Gastroesophageal sphincter (tissue), 4 donors: ENCODE results near the gene SYT11. TPM values are rescaled to one million over a fixed set of nuclear protein-coding genes. Genes with fewer than 3 reads are reported as not detected.

Experiments used
- ATAC-seq: fragments of 150-250 bp; one replicate; pipeline ENCODE4 v1.9.1; 2016; ENCODE audit warnings: mild to moderate bottlenecking, moderate library complexity
- H3K27ac ChIP-seq, 4 donors: fragments of 200-600 bp; sonication (generic) in 3 of 4; 1 replicate in 3 of 4; 2 replicates in 1 of 4; pipeline ENCODE4 v1.5.1; 2016 to 2019
- H3K27me3 ChIP-seq: fragments of 200-600 bp; sonication (generic); one replicate; pipeline ENCODE4 v1.5.1; 2019
- H3K36me3 ChIP-seq, 2 donors: fragments of 200-600 bp; sonication (generic); one replicate each; pipeline ENCODE4 v1.5.1; 2019; ENCODE audit warnings: control low read depth in 1 of 2
- H3K4me1 ChIP-seq, 3 donors: fragments of 200-600 bp; sonication (generic); 1 replicate in 2 of 3; 2 replicates in 1 of 3; pipeline ENCODE4 v1.5.1; 2016 to 2019; ENCODE audit warnings: control low read depth in 2 of 3
- H3K4me3 ChIP-seq, 2 donors: fragments of 200-600 bp; sonication (generic); one replicate each; pipeline ENCODE4 v1.5.1; 2019; ENCODE audit warnings: mild to moderate bottlenecking in 1 of 2, moderate library complexity in 1 of 2
- H3K9me3 ChIP-seq, 3 donors: fragments of 200-600 bp; sonication (generic); one replicate each; pipeline ENCODE4 v1.5.1; 2017 to 2019; ENCODE audit warnings: control low read depth in 2 of 3
- CTCF ChIP-seq, 4 experiments: fragments of 200-600 bp in 2 of 4; fragments of 450-650 bp in 2 of 4; sonication (generic) in 1 of 4; IDR thresholded peaks; one replicate each; pipeline ENCODE4 v1.5.1; 2017 to 2019; ENCODE audit warnings: antibody characterized with exemption in 4 of 4, mild to moderate bottlenecking in 2 of 4, moderate library complexity in 2 of 4
- EP300 ChIP-seq: sonication (generic); formaldehyde crosslinking; IDR thresholded peaks from one replicate; pipeline ENCODE4 v1.6.1; 2017; ENCODE audit warnings: antibody characterized with exemption, mild to moderate bottlenecking
- POLR2A ChIP-seq, 2 donors: fragments of 450-650 bp; IDR thresholded peaks; one replicate each; pipeline ENCODE4 v1.6.1; 2017; ENCODE audit warnings: antibody characterized with exemption in 2 of 2, mild to moderate bottlenecking in 2 of 2, moderate library complexity in 1 of 2
- POLR2AphosphoS5 ChIP-seq: sonication (generic); formaldehyde crosslinking; IDR thresholded peaks from one replicate; pipeline ENCODE4 v1.6.1; 2017; ENCODE audit warnings: antibody characterized with exemption
- WGBS, 2 donors: methylation state at CpG; one replicate each; pipeline ENCODE4 v1.1.5; 2018; ENCODE audit warnings: low coverage in 1 of 2; 5-methylcytosine and 5-hydroxymethylcytosine counted together
- total RNA-seq, 4 donors: library from RNA; depleted of rRNA; stranded (reverse); fragments of >200 nt; gene quantifications; one replicate each; pipeline ENCODE4 v1.1.0, GENCODE V29; 2016

The SYT11 gene
- total RNA-seq, 4 donors from 2014 or later: 10.4 to 25.7 (median 19.7) TPM

- Histone ChIP-seq H3K36me3 (peaks cover 0 to 39% of the 10 kb centered on the region in 2 donors), H3K4me3 (no peak overlapping the region), H3K27ac (no peak overlapping the region), H3K9me3 (no peaks in the 10 kb centered on the region), H3K27me3 (no peaks in the 10 kb centered on the region), H3K4me1 (no peaks in the 10 kb centered on the region)
- ATAC-seq: no peak
- 57 to 72% methylated on average over 2 of the region's 2 CpGs for WGBS, 2 donors
- TF ChIP-seq EP300 (no peak), POLR2AphosphoS5 (no peak), POLR2A (IDR thresholded peaks at IDR 0.05) (no peak), CTCF (IDR thresholded peaks at IDR 0.05) (no peak)
Observed at GRCh38 chr1:155882766-155883165, 23.4 kb downstream of the SYT11 start.

- H3K27me3 ChIP-seq: no peaks in the 10 kb centered on the region
- no peak for TF ChIP-seq CTCF (IDR thresholded peaks at IDR 0.05)
- TF ChIP-seq POLR2AphosphoS5: no peak
- no peak for TF ChIP-seq POLR2A (IDR thresholded peaks at IDR 0.05)
- TF ChIP-seq EP300: no peak
- WGBS, 2 donors: 80 to 86% methylated on average over 6 to 8 of the region's 9 CpGs
- H3K4me1 ChIP-seq: no peaks in the 10 kb centered on the region
- ATAC-seq: no peak
- peaks cover 0 to 39% of the 10 kb centered on the region in 2 donors for H3K36me3 ChIP-seq
- no peaks in the 10 kb centered on the region for H3K9me3 ChIP-seq
- H3K27ac ChIP-seq: no peak overlapping the region
- H3K4me3 ChIP-seq: no peak overlapping the region
Observed at GRCh38 chr1:155884031-155884960, 24.9 kb downstream of the SYT11 start.

- no peaks in the 10 kb centered on the region for H3K9me3 ChIP-seq
- ATAC-seq: no peak
- H3K4me3 ChIP-seq: no peak overlapping the region
- H3K36me3 ChIP-seq: peaks cover 0 to 32% of the 10 kb centered on the region in 2 donors
- no peaks in the 10 kb centered on the region for H3K27me3 ChIP-seq
- no peaks in the 10 kb centered on the region for H3K4me1 ChIP-seq
- no peak overlapping the region for H3K27ac ChIP-seq
- TF ChIP-seq CTCF (IDR thresholded peaks at IDR 0.05) (no peak), POLR2AphosphoS5 (no peak), EP300 (no peak), POLR2A (IDR thresholded peaks at IDR 0.05) (no peak)
Observed at GRCh38 chr1:155884982-155885381, 25.6 kb downstream of the SYT11 start.

GRCh38 chr1:155888481-155888880 is 29.1 kb downstream of the SYT11 start:
- H3K9me3 ChIP-seq: no peaks in the 10 kb centered on the region
- no peak overlapping the region for H3K4me3 ChIP-seq
- no peak for ATAC-seq
- H3K36me3 ChIP-seq: peaks cover 0 to 3% of the 10 kb centered on the region in 2 donors
- TF ChIP-seq POLR2AphosphoS5 (no peak), EP300 (no peak), CTCF (IDR thresholded peaks at IDR 0.05) (no peak), POLR2A (IDR thresholded peaks at IDR 0.05) (no peak)
- 100% methylated on average over 3 of the region's 5 CpGs; no CpG with 5 or more reads in 1 of the 2 donors for WGBS, 2 donors
- no peak overlapping the region for H3K27ac ChIP-seq
- peaks cover 0 to 15% (median 6%) of the 10 kb centered on the region in 3 donors for H3K4me1 ChIP-seq
- no peaks in the 10 kb centered on the region for H3K27me3 ChIP-seq

- no peaks in the 10 kb centered on the region for H3K27me3 ChIP-seq
- 56 to 72% methylated on average over 2 of the region's 2 CpGs for WGBS, 2 donors
- H3K36me3 ChIP-seq: no peaks in the 10 kb centered on the region
- no peak for ATAC-seq
- H3K27ac ChIP-seq: no peak overlapping the region
- H3K4me1 ChIP-seq: peaks cover 0 to 24% (median 11%) of the 10 kb centered on the region in 3 donors
- no peak overlapping the region for H3K4me3 ChIP-seq
- TF ChIP-seq CTCF (IDR thresholded peaks at IDR 0.05) (no peak), EP300 (no peak), POLR2A (IDR thresholded peaks at IDR 0.05) (no peak)
- no peaks in the 10 kb centered on the region for H3K9me3 ChIP-seq
Observed at GRCh38 chr1:155889566-155889965, 30.2 kb downstream of the SYT11 start.
